Neural progenitor cell (in vitro differentiated cells): ENCODE results near the gene EPHA1. TPM values are rescaled to one million over a fixed set of nuclear protein-coding genes. Genes with fewer than 3 reads are reported as not detected.

Experiments
- DNase-seq: peaks from one replicate; pipeline ENCODE4 v3.0.0-alpha.2; 2016; ENCODE audit warnings: low spot score
- H2AFZ ChIP-seq: fragments of 200-600 bp; sonication (generic); replicated peaks from 2 replicates; pipeline ENCODE4 v1.6.1; 2016; ENCODE audit warnings: antibody characterized with exemption
- H3F3A ChIP-seq: fragments of 200-600 bp; sonication (generic); 2 replicates; pipeline ENCODE4 v1.6.1; 2016; ENCODE audit warnings: antibody characterized with exemption, low read depth
- H3K27ac ChIP-seq: fragments of 200-600 bp; sonication (generic); 2 replicates; pipeline ENCODE4 v1.5.1; 2016; ENCODE audit warnings: mild to moderate bottlenecking
- H3K27me3 ChIP-seq: fragments of 200-600 bp; sonication (generic); 2 replicates; pipeline ENCODE4 v1.6.1; 2016; ENCODE audit warnings: mild to moderate bottlenecking, moderate library complexity
- H3K36me3 ChIP-seq: fragments of 200-600 bp; sonication (generic); 2 replicates; pipeline ENCODE4 v1.5.1; 2016
- H3K4me1 ChIP-seq: fragments of 200-600 bp; sonication (generic); 2 replicates; pipeline ENCODE4 v1.6.1; 2016; ENCODE audit warnings: mixed run types
- H3K4me2 ChIP-seq: fragments of 200-600 bp; sonication (generic); 2 replicates; pipeline ENCODE4 v1.6.1; 2016
- H3K4me3 ChIP-seq: fragments of 200-600 bp; sonication (generic); 2 replicates; pipeline ENCODE4 v1.5.1; 2016
- H3K79me2 ChIP-seq: fragments of 200-600 bp; sonication (generic); 2 replicates; pipeline ENCODE4 v1.6.1; 2016; ENCODE audit warnings: low read depth
- H3K9ac ChIP-seq: fragments of 200-600 bp; sonication (generic); 2 replicates; pipeline ENCODE4 v1.6.1; 2016
- H3K9me3 ChIP-seq: fragments of 200-600 bp; sonication (generic); 2 replicates; pipeline ENCODE4 v1.5.1; 2016; ENCODE audit warnings: low read depth
- H4K20me1 ChIP-seq: fragments of 200-600 bp; sonication (generic); 2 replicates; pipeline ENCODE4 v1.6.1; 2016; ENCODE audit warnings: low read depth
- H3K27ac Mint-ChIP-seq: 3 replicates; pipeline ENCODE4 v1.8.0; 2021; ENCODE audit warnings: mixed read lengths
- H3K27me3 Mint-ChIP-seq: 2 replicates; pipeline ENCODE4 v1.8.0; 2022; ENCODE audit warnings: low read depth, mild to moderate bottlenecking, inconsistent platforms, moderate library complexity, mixed read lengths; ENCODE audit not compliant: insufficient read depth
- H3K36me3 Mint-ChIP-seq: 3 replicates; pipeline ENCODE4 v1.8.0; 2021; ENCODE audit warnings: mixed read lengths
- H3K4me1 Mint-ChIP-seq: 3 replicates; pipeline ENCODE4 v1.8.0; 2021; ENCODE audit warnings: mixed read lengths
- H3K4me3 Mint-ChIP-seq: 3 replicates; pipeline ENCODE4 v1.8.0; 2021; ENCODE audit warnings: mild to moderate bottlenecking, moderate library complexity, mixed read lengths
- H3K9me3 Mint-ChIP-seq: 3 replicates; pipeline ENCODE4 v1.8.0; 2020; ENCODE audit warnings: mixed read lengths
- CTCF ChIP-seq: fragments of 200-600 bp; sonication (generic); IDR thresholded peaks from 2 replicates; pipeline ENCODE4 v1.5.1; 2017; ENCODE audit warnings: antibody characterized with exemption, mild to moderate bottlenecking
- EZH2 ChIP-seq: fragments of 200-600 bp; sonication (generic); IDR thresholded peaks from 2 replicates; pipeline ENCODE4 v1.6.1; 2017; ENCODE audit warnings: antibody characterized with exemption, mild to moderate bottlenecking, moderate library complexity
- EZH2phosphoT487 ChIP-seq: fragments of 200-600 bp; sonication (generic); IDR thresholded peaks from 2 replicates; pipeline ENCODE4 v1.6.1; 2017; ENCODE audit warnings: antibody characterized with exemption
- total RNA-seq: library from RNA; depleted of rRNA; stranded (reverse); fragments of >200 nt; gene quantifications from 2 replicates; pipeline ENCODE4 v1.2.3, GENCODE V29; 2015; ENCODE audit warnings: low replicate concordance

EPHA1 gene
- total RNA-seq, 1 donor from 2014 or later, result 4.1 TPM

- Mint-ChIP-seq H3K9me3 (no peaks in the 10 kb centered on the region), H3K27me3 (peaks cover 6% of the 10 kb centered on the region), H3K36me3 (peaks cover 27% of the 10 kb centered on the region), H3K4me1 (peaks cover 14% of the 10 kb centered on the region), H3K4me3 (peak overlapping the region; percentile 84), H3K27ac (no peak overlapping the region)
- H3F3A ChIP-seq, result peaks cover 12% of the 10 kb centered on the region
- no peak for TF ChIP-seq EZH2
- TF ChIP-seq CTCF, result peak; percentile 13
- TF ChIP-seq EZH2phosphoT487, result no peak
- H3K4me2 ChIP-seq, result peak overlapping the region; percentile 89
- peaks cover 15% of the 10 kb centered on the region for H3K27me3 ChIP-seq
- H3K79me2 ChIP-seq, result no peaks in the 10 kb centered on the region
- H3K4me3 ChIP-seq, result peak overlapping the region; percentile 93
- peak; percentile 51 for DNase-seq
- H3K4me1 ChIP-seq, result peaks cover 9% of the 10 kb centered on the region
- no peak overlapping the region for H3K9ac ChIP-seq
- no peaks in the 10 kb centered on the region for H3K36me3 ChIP-seq
- H2AFZ ChIP-seq, result no peak overlapping the region
- no peaks in the 10 kb centered on the region for H3K9me3 ChIP-seq
- H3K27ac ChIP-seq, result no peak overlapping the region
- H4K20me1 ChIP-seq, result no peaks in the 10 kb centered on the region
Observed at GRCh38 chr7:143360788-143361551, 47.7 kb downstream of the EPHA1 start.

- no peaks in the 10 kb centered on the region for H3K79me2 ChIP-seq
- Mint-ChIP-seq H3K4me1 (peaks cover 14% of the 10 kb centered on the region), H3K27ac (no peak overlapping the region), H3K9me3 (no peaks in the 10 kb centered on the region), H3K4me3 (peak overlapping the region; percentile 84), H3K27me3 (peaks cover 6% of the 10 kb centered on the region), H3K36me3 (peaks cover 30% of the 10 kb centered on the region)
- H3K4me1 ChIP-seq, result peaks cover 9% of the 10 kb centered on the region
- no peak overlapping the region for H3K4me3 ChIP-seq
- no peak overlapping the region for H2AFZ ChIP-seq
- no peaks in the 10 kb centered on the region for H3K9me3 ChIP-seq
- H3K4me2 ChIP-seq, result peak overlapping the region; percentile 89
- DNase-seq, result no peak
- H3F3A ChIP-seq, result peaks cover 12% of the 10 kb centered on the region
- H3K27me3 ChIP-seq, result peaks cover 15% of the 10 kb centered on the region
- no peaks in the 10 kb centered on the region for H4K20me1 ChIP-seq
- no peak overlapping the region for H3K27ac ChIP-seq
- H3K36me3 ChIP-seq, result no peaks in the 10 kb centered on the region
- H3K9ac ChIP-seq, result no peak overlapping the region
- TF ChIP-seq EZH2phosphoT487 (no peak), EZH2 (no peak), CTCF (no peak)
Observed at GRCh38 chr7:143359771-143360353, 48.8 kb downstream of the EPHA1 start.

- Histone ChIP-seq H3K9me3 (no peaks in the 10 kb centered on the region), H2AFZ (no peak overlapping the region), H3K9ac (no peak overlapping the region), H3K27ac (no peak overlapping the region), H3K4me2 (no peak overlapping the region), H3K27me3 (peaks cover 6% of the 10 kb centered on the region), H3K36me3 (no peaks in the 10 kb centered on the region), H3K79me2 (no peaks in the 10 kb centered on the region), H4K20me1 (peaks cover 10% of the 10 kb centered on the region), H3K4me1 (peaks cover 9% of the 10 kb centered on the region), H3F3A (peaks cover 12% of the 10 kb centered on the region), H3K4me3 (no peak overlapping the region)
- H3K4me1 Mint-ChIP-seq, result peaks cover 14% of the 10 kb centered on the region
- peaks cover 6% of the 10 kb centered on the region for H3K27me3 Mint-ChIP-seq
- H3K4me3 Mint-ChIP-seq, result no peak overlapping the region
- no peaks in the 10 kb centered on the region for H3K9me3 Mint-ChIP-seq
- H3K36me3 Mint-ChIP-seq, result peaks cover 39% of the 10 kb centered on the region
- H3K27ac Mint-ChIP-seq, result no peak overlapping the region
- TF ChIP-seq EZH2phosphoT487 (no peak), CTCF (no peak), EZH2 (no peak)
- DNase-seq, result no peak
Observed at GRCh38 chr7:143358626-143359025, 50.0 kb downstream of the EPHA1 start.
